Stimulated activated naive B cell treated with anti-CD40 and anti-IgM and Interleukin-4, amounts not matched to agents 10 μg/mL and 1 μg/mL and 100 μg/mL, for 72 hours (primary cell): Measurements from ENCODE around the gene RAB3IL1.

ENCODE experiments used
- ATAC-seq, 2 donors: fragments of 150-1000 bp; cut with Tn5 transposase; replicated peaks; 2 replicates each; pipeline ENCODE4 v1.10.0; 2021; ENCODE audit warnings: moderate library complexity in 1 of 2
- DNase-seq: peaks from one replicate; pipeline ENCODE4 v3.0.0; 2021
- H3K27ac Mint-ChIP-seq: one replicate; pipeline ENCODE4 v1.8.0; 2022; ENCODE audit warnings: mild to moderate bottlenecking, mixed read lengths
- H3K27me3 Mint-ChIP-seq, 2 donors: one replicate each; pipeline ENCODE4 v1.8.0; 2022; ENCODE audit warnings: mixed read lengths in 2 of 2
- H3K36me3 Mint-ChIP-seq, 2 donors: one replicate each; pipeline ENCODE4 v1.8.0; 2022; ENCODE audit warnings: mixed read lengths in 2 of 2, mild to moderate bottlenecking in 1 of 2
- H3K4me1 Mint-ChIP-seq, 2 donors: one replicate each; pipeline ENCODE4 v1.8.0; 2022; ENCODE audit warnings: mixed read lengths in 2 of 2, mild to moderate bottlenecking in 1 of 2
- H3K4me3 Mint-ChIP-seq, 2 donors: one replicate each; pipeline ENCODE4 v1.8.0; 2022; ENCODE audit warnings: mild to moderate bottlenecking in 2 of 2, mixed read lengths in 2 of 2, moderate library complexity in 1 of 2
- H3K9me3 Mint-ChIP-seq, 2 donors: one replicate each; pipeline ENCODE4 v1.8.0; 2022; ENCODE audit warnings: mixed read lengths in 2 of 2, mild to moderate bottlenecking in 1 of 2

The RAB3IL1 gene

GRCh38 chr11:61898247-61898582 lies 19.2 kb downstream of the RAB3IL1 start:
- peaks cover 27 to 40% of the 10 kb centered on the region in 2 donors for H3K4me1 Mint-ChIP-seq
- no peaks in the 10 kb centered on the region for H3K36me3 Mint-ChIP-seq
- H3K4me3 Mint-ChIP-seq = no peak overlapping the region
- H3K27ac Mint-ChIP-seq = no peak overlapping the region
- DNase-seq (no peak), ATAC-seq (no peak)
- no peaks in the 10 kb centered on the region for H3K27me3 Mint-ChIP-seq
- H3K9me3 Mint-ChIP-seq = no peaks in the 10 kb centered on the region

- Mint-ChIP-seq H3K27ac (no peak overlapping the region), H3K36me3 (no peaks in the 10 kb centered on the region), H3K4me3 (no peak overlapping the region), H3K9me3 (no peaks in the 10 kb centered on the region), H3K4me1 (peaks cover 32 to 46% of the 10 kb centered on the region in 2 donors), H3K27me3 (no peaks in the 10 kb centered on the region)
- DNase-seq (peak; percentile 60), ATAC-seq (peak; percentile 70 to 73)
Measured at GRCh38 chr11:61897387-61898246, 19.7 kb downstream of the RAB3IL1 start.

- Mint-ChIP-seq H3K36me3 (no peaks in the 10 kb centered on the region), H3K27me3 (no peaks in the 10 kb centered on the region), H3K4me3 (no peak overlapping the region), H3K9me3 (no peaks in the 10 kb centered on the region), H3K4me1 (peaks cover 34 to 52% of the 10 kb centered on the region in 2 donors), H3K27ac (no peak overlapping the region)
- DNase-seq (no peak), ATAC-seq (no peak)
Measured at GRCh38 chr11:61896665-61897386, 20.5 kb downstream of the RAB3IL1 start.

GRCh38 chr11:61895718-61896059 lies 21.7 kb downstream of the RAB3IL1 start:
- DNase-seq (no peak), ATAC-seq (no peak)
- Mint-ChIP-seq H3K36me3 (no peaks in the 10 kb centered on the region), H3K27ac (no peak overlapping the region), H3K4me3 (no peak overlapping the region), H3K27me3 (no peaks in the 10 kb centered on the region), H3K9me3 (no peaks in the 10 kb centered on the region), H3K4me1 (peaks cover 36 to 56% of the 10 kb centered on the region in 2 donors)

GRCh38 chr11:61895046-61895717 lies 22.2 kb downstream of the RAB3IL1 start:
- no peaks in the 10 kb centered on the region for H3K36me3 Mint-ChIP-seq
- DNase-seq = no peak
- H3K4me3 Mint-ChIP-seq = no peak overlapping the region
- ATAC-seq = no peak
- no peaks in the 10 kb centered on the region for H3K27me3 Mint-ChIP-seq
- H3K27ac Mint-ChIP-seq = no peak overlapping the region
- no peaks in the 10 kb centered on the region for H3K9me3 Mint-ChIP-seq
- peaks cover 37 to 61% of the 10 kb centered on the region in 2 donors for H3K4me1 Mint-ChIP-seq

- DNase-seq (no peak), ATAC-seq (no peak)
- H3K27me3 Mint-ChIP-seq = no peaks in the 10 kb centered on the region
- H3K4me3 Mint-ChIP-seq = no peak overlapping the region
- H3K27ac Mint-ChIP-seq = no peak overlapping the region
- no peaks in the 10 kb centered on the region for H3K9me3 Mint-ChIP-seq
- peaks cover 33 to 56% of the 10 kb centered on the region in 2 donors for H3K4me1 Mint-ChIP-seq
- no peaks in the 10 kb centered on the region for H3K36me3 Mint-ChIP-seq
Measured at GRCh38 chr11:61893981-61894380, 23.4 kb downstream of the RAB3IL1 start.

- peak overlapping the region; percentile 71 for H3K27ac Mint-ChIP-seq
- H3K9me3 Mint-ChIP-seq = peaks cover 0 to 3% of the 10 kb centered on the region in 2 donors
Measured at GRCh38 chr11:61892085-61892370, 25.3 kb downstream of the RAB3IL1 start.

GRCh38 chr11:61891331-61892084 lies 25.9 kb downstream of the RAB3IL1 start, which contains the start of gene FADS3:
Gene FADS3, minus strand, starts transcription at chr11:61891545. Its CDS starts 164 bp downstream, at chr11:61891381.
- DNase-seq (peak; percentile 66), ATAC-seq (peak; percentile 63 to 67)
- peaks cover 9 to 18% of the 10 kb centered on the region in 2 donors for H3K36me3 Mint-ChIP-seq
- peaks cover 0 to 3% of the 10 kb centered on the region in 2 donors for H3K9me3 Mint-ChIP-seq
- no peaks in the 10 kb centered on the region for H3K27me3 Mint-ChIP-seq
- H3K4me3 Mint-ChIP-seq = peak within 1 kb of the TSS; percentile 85 to 91
- H3K4me1 Mint-ChIP-seq = peaks cover 26 to 50% of the 10 kb centered on the region in 2 donors
- peak within 1 kb of the TSS; percentile 71 for H3K27ac Mint-ChIP-seq

More at GRCh38 chr11:61892085-61892370, 25.3 kb downstream of the RAB3IL1 start:
- DNase-seq (no peak), ATAC-seq (peak; percentile 71 to 74)
- Mint-ChIP-seq H3K4me3 (peak overlapping the region; percentile 67 to 79), H3K36me3 (peaks cover 5 to 13% of the 10 kb centered on the region in 2 donors), H3K4me1 (peaks cover 26 to 48% of the 10 kb centered on the region in 2 donors), H3K27me3 (no peaks in the 10 kb centered on the region)

- Mint-ChIP-seq H3K27ac (peak overlapping the region; percentile 65), H3K36me3 (peaks cover 11 to 21% of the 10 kb centered on the region in 2 donors), H3K4me1 (peaks cover 24 to 56% of the 10 kb centered on the region in 2 donors), H3K9me3 (peaks cover 0 to 3% of the 10 kb centered on the region in 2 donors), H3K4me3 (peak overlapping the region; percentile 85 to 91), H3K27me3 (no peaks in the 10 kb centered on the region)
- peak; percentile 50 for DNase-seq
- ATAC-seq = peak; percentile 57 to 60
Measured at GRCh38 chr11:61890529-61891330, 26.6 kb downstream of the RAB3IL1 start.

GRCh38 chr11:61889831-61890230 lies 27.5 kb downstream of the RAB3IL1 start:
- ATAC-seq (no peak), DNase-seq (no peak)
- H3K9me3 Mint-ChIP-seq = peaks cover 0 to 3% of the 10 kb centered on the region in 2 donors
- H3K4me3 Mint-ChIP-seq = peak overlapping the region in 1 of 2 donors; percentile 85
- peaks cover 24 to 65% of the 10 kb centered on the region in 2 donors for H3K4me1 Mint-ChIP-seq
- H3K27me3 Mint-ChIP-seq = no peaks in the 10 kb centered on the region
- no peak overlapping the region for H3K27ac Mint-ChIP-seq
- peaks cover 11 to 25% of the 10 kb centered on the region in 2 donors for H3K36me3 Mint-ChIP-seq

- Mint-ChIP-seq H3K4me3 (no peak overlapping the region), H3K27ac (no peak overlapping the region), H3K36me3 (peaks cover 12 to 25% of the 10 kb centered on the region in 2 donors), H3K4me1 (peaks cover 25 to 71% of the 10 kb centered on the region in 2 donors), H3K27me3 (no peaks in the 10 kb centered on the region), H3K9me3 (peaks cover 0 to 3% of the 10 kb centered on the region in 2 donors)
- DNase-seq (no peak), ATAC-seq (no peak)
Measured at GRCh38 chr11:61888590-61888989, 28.8 kb downstream of the RAB3IL1 start.

- Mint-ChIP-seq H3K9me3 (peaks cover 0 to 3% of the 10 kb centered on the region in 2 donors), H3K4me3 (no peak overlapping the region), H3K27ac (no peak overlapping the region), H3K27me3 (no peaks in the 10 kb centered on the region), H3K36me3 (peaks cover 19 to 29% of the 10 kb centered on the region in 2 donors), H3K4me1 (peaks cover 27 to 73% of the 10 kb centered on the region in 2 donors)
- ATAC-seq (no peak), DNase-seq (no peak)
Measured at GRCh38 chr11:61887839-61888494, 29.4 kb downstream of the RAB3IL1 start.

- peaks cover 25 to 69% of the 10 kb centered on the region in 2 donors for H3K4me1 Mint-ChIP-seq
- H3K27ac Mint-ChIP-seq = no peak overlapping the region
- no peak for DNase-seq
Measured at GRCh38 chr11:61886643-61887042, 30.7 kb downstream of the RAB3IL1 start.

More at GRCh38 chr11:61886643-61887042, 30.7 kb downstream of the RAB3IL1 start:
- no peak for ATAC-seq
- Mint-ChIP-seq H3K9me3 (peaks cover 0 to 3% of the 10 kb centered on the region in 2 donors), H3K36me3 (peaks cover 21 to 31% of the 10 kb centered on the region in 2 donors), H3K4me3 (no peak overlapping the region), H3K27me3 (no peaks in the 10 kb centered on the region)
